ENCODE measurements around the gene ACAD10.
A peak's percentile ranks its signal among the peaks of the same experiment; 100 is the strongest.
"Not testable (repeated sequence)": the region's sequence is repeated elsewhere in the genome, so short reads cannot be mapped to it uniquely, and the experiment has no call there.

The ACAD10 gene

DNA sequence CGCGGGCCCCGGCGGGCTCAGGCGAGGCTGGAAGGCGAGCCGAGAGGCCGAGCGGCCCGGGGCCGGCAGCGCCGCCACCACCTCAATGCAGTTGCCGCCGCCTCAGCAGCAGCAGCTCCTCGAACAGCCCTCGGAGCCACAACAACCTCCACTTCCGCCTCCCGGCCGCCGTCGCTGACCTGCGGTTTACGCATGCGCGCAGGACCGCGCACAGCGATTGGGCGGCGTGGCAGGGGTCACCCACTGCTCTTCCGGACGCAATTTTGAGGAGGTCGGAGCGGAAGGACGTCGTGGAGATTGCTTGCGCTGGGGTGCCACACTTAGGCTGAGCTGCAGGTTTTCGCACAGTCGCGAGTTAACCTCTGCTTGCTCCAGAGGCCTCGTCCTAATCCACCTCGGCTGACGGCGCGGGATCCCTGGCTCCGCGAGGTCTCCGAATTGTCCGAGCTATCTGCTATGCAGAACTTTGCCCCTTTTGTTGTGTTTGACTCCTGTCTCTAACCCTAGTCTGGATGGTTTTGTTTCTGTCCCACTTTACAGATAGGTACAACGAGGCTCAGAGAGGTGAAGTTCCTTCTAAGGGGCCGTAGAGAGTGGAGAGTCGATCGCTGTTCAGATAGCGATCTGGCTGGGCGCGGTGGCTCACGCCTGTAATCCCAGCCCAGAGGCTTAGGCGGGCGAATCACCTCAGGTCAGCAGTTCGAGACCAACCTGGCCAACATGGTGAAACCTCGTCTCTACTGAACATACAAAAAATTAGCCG lies at the start of gene ACAD10, which contains the start of gene BRAP:
TSS of gene ACAD10 (plus strand) at position 243 of the 763 bp plus-strand sequence. CDS start 6,657 bp downstream, outside the sequence.
TSS of gene BRAP (minus strand) at position 146 of the 763 bp plus-strand sequence. CDS start 164 bp downstream, outside the sequence.
- DNase-seq (ENCODE audit: low read depth in 2 of 2), result peak; percentile 83

DNA sequence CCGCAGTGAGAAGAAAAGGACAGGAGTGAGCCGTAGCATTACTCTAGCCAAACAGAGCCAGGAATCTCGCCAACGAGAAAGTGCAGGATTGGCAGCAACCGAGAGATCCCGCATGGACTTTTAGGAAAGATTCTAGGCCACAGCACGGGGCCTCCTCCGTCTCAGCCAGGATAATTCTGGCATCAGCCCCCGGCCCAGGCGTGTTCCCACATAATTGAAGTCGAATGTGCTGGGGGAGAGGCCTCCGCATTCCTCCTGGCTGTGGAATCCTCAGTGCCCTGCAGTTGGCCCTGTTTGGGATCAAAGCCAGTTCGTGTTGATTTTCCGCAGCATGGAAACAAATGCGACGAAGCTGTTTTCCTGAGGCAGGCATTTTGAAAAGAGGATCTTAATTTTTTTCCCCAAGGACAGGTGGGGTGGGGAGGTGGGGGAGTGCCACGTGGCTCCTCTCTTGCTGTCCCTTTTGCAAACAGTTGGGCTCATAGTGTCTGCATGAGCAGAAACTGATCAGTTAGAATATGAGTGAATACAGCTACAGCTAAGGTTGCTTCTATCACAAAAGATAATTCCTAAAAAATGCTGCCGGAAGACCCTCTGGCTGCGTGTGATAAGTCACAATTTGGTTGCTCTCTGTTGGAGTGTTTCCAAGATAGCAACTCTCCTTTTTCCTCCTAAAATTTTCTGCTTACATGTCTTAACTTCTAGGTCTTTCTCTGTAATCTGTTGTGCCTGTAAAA lies 49.5 kb upstream of the ACAD10 start:
- DNase-seq (ENCODE audit: low read depth in 2 of 2), result peak; percentile 74 to 76

- DNase-seq (ENCODE audit: low read depth in 2 of 2), result no peak
Observed at GRCh38 chr12:111638556-111638955, 47.3 kb upstream of the ACAD10 start.

DNA sequence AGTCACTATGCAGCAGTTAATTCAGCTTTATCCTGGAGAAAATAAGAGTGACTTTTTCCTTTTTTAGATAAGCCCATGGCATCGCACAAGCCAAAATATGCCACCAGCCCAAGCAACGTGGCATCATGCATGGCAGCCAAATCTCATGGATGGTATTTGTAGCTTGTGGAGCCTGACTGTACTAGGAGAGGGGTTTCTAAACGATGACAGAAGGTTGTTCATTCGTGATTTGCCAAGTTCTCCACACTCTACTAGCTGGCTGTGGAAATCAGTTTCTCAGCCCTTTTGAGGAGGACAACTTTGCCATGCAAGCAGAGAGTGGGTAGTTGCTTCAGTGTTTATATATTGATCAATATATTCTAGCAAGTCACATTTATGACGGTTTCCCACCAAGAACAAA lies 45.3 kb upstream of the ACAD10 start:
- DNase-seq (ENCODE audit: low read depth in 2 of 2), result no peak

DNA sequence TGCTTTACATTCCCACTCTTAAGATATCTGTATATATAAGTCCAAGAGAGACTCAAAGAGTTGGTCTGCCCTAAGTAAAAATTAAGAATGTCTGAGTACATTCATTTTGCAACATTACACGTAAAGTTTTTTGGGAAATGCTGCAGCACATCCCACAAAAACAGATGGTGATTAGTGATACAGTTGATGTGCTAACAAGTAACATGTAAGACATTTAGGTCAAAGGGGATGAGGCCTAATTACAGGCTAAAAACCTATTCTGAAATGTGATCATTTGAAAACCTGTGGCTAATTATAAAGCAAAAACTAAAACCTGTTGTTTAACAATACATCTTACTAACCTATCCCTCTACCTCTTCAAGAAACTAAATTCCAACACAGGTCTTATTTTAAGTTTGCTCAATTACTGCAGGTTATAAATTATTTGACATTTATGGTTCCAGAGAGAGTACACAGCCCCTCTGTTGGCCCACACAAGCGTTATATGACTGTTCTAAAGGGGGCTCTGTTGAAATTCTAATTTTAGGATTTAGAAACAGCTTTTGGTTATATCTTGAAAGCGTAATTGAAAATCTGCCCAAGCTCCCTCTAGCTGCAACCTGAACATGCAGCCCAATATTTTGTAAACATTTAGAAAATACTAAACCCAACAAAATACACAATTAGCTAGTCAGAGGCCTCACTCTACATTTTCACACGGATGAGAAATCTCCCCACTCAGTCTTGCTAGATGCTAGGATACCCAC lies 43.0 kb upstream of the ACAD10 start:
- DNase-seq (ENCODE audit: low read depth in 2 of 2), result no peak

DNA sequence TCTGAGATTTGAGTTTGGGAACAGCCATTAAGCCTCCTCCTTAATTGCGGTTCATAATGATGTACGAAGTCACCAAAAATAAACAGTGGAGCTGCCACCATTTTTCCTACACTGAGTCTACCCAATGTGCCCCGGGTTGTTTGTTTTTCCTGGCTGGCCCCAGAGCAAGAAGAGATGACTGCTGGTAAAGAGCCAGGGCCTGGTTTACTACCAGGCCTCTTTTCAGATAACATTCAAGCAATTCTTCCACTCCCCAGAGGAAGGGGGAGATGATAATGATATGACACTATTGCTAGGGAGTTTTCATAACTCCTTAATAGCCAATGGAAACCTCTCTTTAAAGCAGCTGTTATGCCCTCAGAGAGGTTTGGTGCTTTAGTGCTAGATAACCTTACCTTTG lies 42.4 kb upstream of the ACAD10 start:
- no peak for DNase-seq (ENCODE audit: low read depth in 2 of 2)

GRCh38 chr12:111645433-111645832 lies 40.4 kb upstream of the ACAD10 start:
- DNase-seq (ENCODE audit: low read depth in 2 of 2), result no peak

DNA sequence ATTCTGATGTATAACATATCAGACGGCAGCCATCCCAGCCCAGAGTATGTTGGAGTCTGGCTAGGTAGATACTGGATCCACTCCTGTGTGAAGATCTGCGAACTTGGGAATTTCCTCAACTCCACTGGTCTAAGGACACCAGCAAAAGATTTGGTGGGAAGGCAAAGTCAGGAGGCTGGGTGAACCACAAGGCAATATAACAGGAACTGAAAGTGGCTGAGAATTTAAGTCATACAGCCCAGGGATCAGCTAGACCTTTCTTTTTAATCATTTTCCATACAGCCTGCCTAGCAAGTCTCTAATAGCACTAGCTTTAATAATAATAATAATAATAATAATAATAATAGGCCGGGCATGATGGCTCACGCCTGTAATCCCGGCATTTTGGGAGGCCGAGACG lies 34.9 kb upstream of the ACAD10 start:
- DNase-seq (ENCODE audit: low read depth in 2 of 2), result no peak

GRCh38 chr12:111652530-111652929 lies 33.3 kb upstream of the ACAD10 start:
- DNase-seq (ENCODE audit: low read depth in 2 of 2), result not testable (repeated sequence)

GRCh38 chr12:111653596-111653995 lies 32.3 kb upstream of the ACAD10 start:
- no peak for DNase-seq (ENCODE audit: low read depth in 2 of 2)

GRCh38 chr12:111655356-111655755 lies 30.5 kb upstream of the ACAD10 start:
- no peak for DNase-seq (ENCODE audit: low read depth in 2 of 2)

DNA sequence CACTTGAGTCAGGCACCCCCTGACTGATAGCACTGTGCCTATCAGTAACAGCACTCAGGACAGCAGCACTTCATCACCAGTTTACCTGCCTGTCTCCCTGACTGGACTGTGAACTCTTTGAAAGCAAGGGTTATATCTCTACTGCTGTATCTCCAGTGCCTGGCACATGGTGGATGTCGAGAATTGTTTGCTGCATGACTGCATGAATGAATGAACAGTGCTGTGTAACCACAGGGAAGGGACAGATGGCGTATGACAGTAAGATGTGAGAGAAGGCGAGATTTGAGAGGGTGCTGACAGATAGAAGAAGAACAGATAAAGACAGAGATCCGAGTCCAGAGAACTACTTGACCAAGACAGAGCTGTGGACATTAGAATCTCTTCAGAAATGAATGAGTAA lies 29.8 kb upstream of the ACAD10 start:
- no peak for DNase-seq (ENCODE audit: low read depth in 2 of 2)

DNA sequence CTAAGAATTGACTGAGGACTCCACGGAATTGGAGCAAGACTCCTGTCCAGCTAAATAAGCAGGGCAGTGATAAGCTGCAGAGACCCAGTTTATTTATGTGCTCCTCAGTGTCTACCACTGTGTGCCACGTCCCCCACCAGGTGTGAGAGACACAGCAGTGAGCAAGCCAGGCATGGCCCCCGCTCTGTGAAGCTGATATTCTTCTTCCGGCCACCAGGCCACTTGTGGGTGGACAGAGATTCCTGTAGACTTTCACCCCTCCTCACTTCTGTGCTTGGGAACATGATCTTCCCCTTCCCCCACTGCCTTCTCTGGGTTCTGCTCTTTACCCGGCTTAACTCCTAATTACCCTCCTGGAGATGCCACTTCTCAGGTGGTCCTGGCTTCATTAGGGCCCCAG lies 21.4 kb upstream of the ACAD10 start:
- no peak for DNase-seq (ENCODE audit: low read depth in 2 of 2)

DNA sequence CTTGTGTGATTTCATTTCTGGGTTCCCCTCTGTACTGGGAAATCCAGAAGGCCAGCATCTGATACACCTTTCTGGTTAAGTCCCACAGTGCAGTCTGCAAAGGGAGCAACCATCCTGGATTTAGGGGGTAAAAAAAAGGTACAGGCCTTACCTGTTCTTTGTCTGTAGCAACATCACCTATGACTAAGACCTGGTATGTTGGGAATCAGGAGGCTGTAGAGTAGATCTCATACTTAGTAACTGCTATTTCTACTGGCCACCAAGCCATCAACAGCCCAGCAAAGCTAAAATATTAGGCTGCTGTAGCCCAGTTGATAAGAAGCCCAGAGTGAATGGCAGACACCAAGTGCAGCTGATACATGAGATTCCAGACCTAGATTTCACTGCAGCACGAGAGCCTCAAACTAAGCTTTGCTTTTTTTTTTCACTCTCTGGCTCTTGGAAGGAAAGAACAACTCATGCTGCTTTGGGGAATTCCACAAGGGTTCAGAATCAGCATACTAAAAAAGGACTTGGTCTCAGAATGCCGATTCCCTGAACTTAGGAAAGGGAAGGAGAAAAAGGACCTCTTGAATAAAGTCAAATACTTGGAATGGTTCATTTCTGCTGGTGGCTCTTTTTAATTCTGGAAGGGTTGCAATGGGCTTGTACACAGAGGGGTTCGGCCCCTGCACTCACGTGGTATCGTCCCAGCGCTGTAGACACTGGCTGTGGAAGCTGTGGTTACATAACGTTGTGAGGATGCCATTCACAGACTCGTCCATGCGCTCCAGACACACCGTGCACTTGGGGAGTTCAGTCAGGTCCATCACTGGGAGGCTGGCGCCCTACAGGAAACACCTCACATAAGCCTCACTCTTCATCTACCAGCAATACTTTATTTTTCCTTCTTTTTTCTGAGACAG lies 20.6 kb upstream of the ACAD10 start:
- DNase-seq (ENCODE audit: low read depth in 2 of 2), result no peak

DNA sequence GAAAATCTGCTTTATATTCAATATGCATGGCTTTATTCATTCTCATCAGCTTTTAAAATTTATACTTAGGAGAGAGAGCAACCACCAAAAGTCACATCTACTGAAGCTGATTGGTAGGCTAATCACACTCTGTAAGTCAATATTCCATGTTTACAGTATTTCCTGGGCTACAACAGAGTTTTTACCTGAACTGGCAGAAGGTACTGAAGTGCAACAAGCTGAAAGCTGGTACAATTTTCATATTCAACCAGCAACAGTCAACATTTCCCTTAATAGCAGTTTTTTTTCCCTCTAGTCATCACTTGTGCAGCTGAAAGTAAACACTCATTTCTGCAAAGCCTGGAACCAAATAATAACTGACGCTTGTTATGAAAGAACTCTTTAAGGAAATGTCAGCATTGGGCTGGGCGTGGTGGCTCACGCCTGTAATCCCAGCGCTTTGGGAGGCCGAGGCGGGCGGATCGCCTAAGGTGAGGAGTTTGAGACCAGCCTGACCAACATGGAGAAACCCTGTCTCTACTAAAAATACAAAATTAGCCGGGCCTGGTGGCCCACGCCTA lies 13.0 kb upstream of the ACAD10 start:
- no peak for DNase-seq (ENCODE audit: low read depth in 2 of 2)

DNA sequence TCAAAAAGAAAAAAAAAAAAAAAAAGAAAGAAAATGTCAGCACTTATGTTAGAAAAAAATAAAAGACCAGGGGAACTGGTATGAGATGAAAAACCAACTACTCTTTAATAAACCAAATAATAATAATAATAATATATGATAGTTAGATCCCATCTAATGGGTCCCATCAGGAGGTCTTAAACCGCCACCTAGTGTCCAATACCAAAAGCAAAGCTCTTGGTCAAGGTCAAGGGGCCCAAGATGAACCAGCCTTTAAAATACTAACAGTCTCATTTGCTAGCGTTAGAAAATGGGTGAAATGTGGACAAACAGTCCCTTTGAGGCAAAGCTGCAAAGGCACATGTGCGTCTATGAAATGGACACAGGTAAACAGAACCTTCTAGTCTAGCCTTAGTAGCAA lies 12.3 kb upstream of the ACAD10 start:
- peak in 1 of 2 experiments; percentile 3 for DNase-seq (ENCODE audit: low read depth in 2 of 2)

DNA sequence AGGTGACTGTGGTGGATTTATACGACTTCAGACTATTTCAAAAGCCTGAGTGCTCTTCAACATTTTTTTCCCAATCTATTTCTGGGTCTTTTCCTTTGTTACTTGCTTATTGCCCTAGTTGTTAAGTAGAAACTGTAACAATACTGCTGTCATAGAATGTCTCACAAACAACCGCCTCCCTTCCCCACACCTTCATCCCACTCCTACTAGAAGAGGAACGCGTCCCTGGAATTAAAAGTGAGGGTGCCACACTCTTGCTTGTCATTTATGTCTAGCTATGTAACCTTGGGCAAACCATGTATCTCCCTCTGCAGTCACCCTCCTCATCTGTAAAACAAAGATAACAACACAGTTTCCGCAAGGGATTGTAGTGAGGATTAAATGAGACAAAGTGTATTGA lies 8.7 kb upstream of the ACAD10 start:
- no peak for DNase-seq (ENCODE audit: low read depth in 2 of 2)

GRCh38 chr12:111684485-111685198 lies 1.2 kb upstream of the ACAD10 start:
- not testable (repeated sequence) for DNase-seq (ENCODE audit: low read depth in 2 of 2)

GRCh38 chr12:111685322-111685810 lies 487 bp upstream of the ACAD10 start:
- no peak for DNase-seq (ENCODE audit: low read depth in 2 of 2)

GRCh38 chr12:111686574-111687105 lies 787 bp downstream of the ACAD10 start:
- DNase-seq (ENCODE audit: low read depth in 2 of 2), result no peak
